GM19452 (cell line): Measurements from ENCODE around the gene ZFAND5.

Experiments used
- ATAC-seq: cut with Tn5 transposase; IDR thresholded peaks from one replicate; pipeline ENCODE4 v1.9.1; 2021; ENCODE audit not compliant: unreplicated experiment

Gene ZFAND5

GRCh38 chr9:72364679-72365524, at the start of gene ZFAND5:
Gene ZFAND5, minus strand, starts transcription at chr9:72365208. Its CDS starts 4,430 bp downstream, at chr9:72360778.
- peak; percentile 77 for ATAC-seq

GRCh38 chr9:72412483-72413040, 47.6 kb upstream of the ZFAND5 start:
- ATAC-seq: no peak

GRCh38 chr9:72410214-72410613, 45.2 kb upstream of the ZFAND5 start:
- ATAC-seq: no peak

GRCh38 chr9:72407114-72407513, 42.1 kb upstream of the ZFAND5 start:
- no peak for ATAC-seq

- ATAC-seq: no peak
These were observed 37.7 kb upstream of the ZFAND5 start for GRCh38 chr9:72402744-72403143.

GRCh38 chr9:72401396-72401795, 36.4 kb upstream of the ZFAND5 start:
- ATAC-seq: no peak

GRCh38 chr9:72400866-72401265, 35.9 kb upstream of the ZFAND5 start:
- ATAC-seq: no peak

GRCh38 chr9:72399391-72399790, 34.4 kb upstream of the ZFAND5 start:
- no peak for ATAC-seq

- ATAC-seq: no peak
These were observed 31.5 kb upstream of the ZFAND5 start for GRCh38 chr9:72396247-72397091.

GRCh38 chr9:72394066-72394465, 29.1 kb upstream of the ZFAND5 start:
- ATAC-seq: no peak

- no peak for ATAC-seq
These were observed 25.9 kb upstream of the ZFAND5 start for GRCh38 chr9:72390907-72391306.

- ATAC-seq: no peak
These were observed 21.2 kb upstream of the ZFAND5 start for GRCh38 chr9:72386186-72386585.

- no peak for ATAC-seq
These were observed 19.9 kb upstream of the ZFAND5 start for GRCh38 chr9:72384710-72385485.

GRCh38 chr9:72383978-72384709, 19.1 kb upstream of the ZFAND5 start:
- ATAC-seq: no peak

- ATAC-seq: no peak
These were observed 17.4 kb upstream of the ZFAND5 start for GRCh38 chr9:72382405-72382804.

GRCh38 chr9:72377041-72377440, 12.0 kb upstream of the ZFAND5 start:
- no peak for ATAC-seq

GRCh38 chr9:72371151-72371550, 6.1 kb upstream of the ZFAND5 start:
- ATAC-seq: no peak

- peak; percentile 37 for ATAC-seq
These were observed 683 bp upstream of the ZFAND5 start for GRCh38 chr9:72365525-72366256.

GRCh38 chr9:72363908-72364678, 915 bp downstream of the ZFAND5 start:
- ATAC-seq: peak; percentile 35
